Cardiac fibroblast (primary cell): Measurements from ENCODE around the gene NPC2.

Experiments used
- DNase-seq, 2 donors: peaks; one replicate each; pipeline versions ENCODE4 v3.0.0 to v3.0.0-alpha.2; 2010; ENCODE audit warnings: low read depth in 2 of 2
- H3K4me3 ChIP-seq, 2 donors: replicated peaks in 1 of 2; 1 replicate in 1 of 2; 2 replicates in 1 of 2; pipeline ENCODE4 v1.5.1; 2011; ENCODE audit warnings: low read depth in 2 of 2, low read length in 2 of 2, mild to moderate bottlenecking in 2 of 2, moderate library complexity in 1 of 2
- CTCF ChIP-seq: IDR thresholded peaks from one replicate; pipeline ENCODE4 v1.5.1; 2011; ENCODE audit warnings: low read depth, mild to moderate bottlenecking, low read length, inconsistent platforms

Gene NPC2

DNA sequence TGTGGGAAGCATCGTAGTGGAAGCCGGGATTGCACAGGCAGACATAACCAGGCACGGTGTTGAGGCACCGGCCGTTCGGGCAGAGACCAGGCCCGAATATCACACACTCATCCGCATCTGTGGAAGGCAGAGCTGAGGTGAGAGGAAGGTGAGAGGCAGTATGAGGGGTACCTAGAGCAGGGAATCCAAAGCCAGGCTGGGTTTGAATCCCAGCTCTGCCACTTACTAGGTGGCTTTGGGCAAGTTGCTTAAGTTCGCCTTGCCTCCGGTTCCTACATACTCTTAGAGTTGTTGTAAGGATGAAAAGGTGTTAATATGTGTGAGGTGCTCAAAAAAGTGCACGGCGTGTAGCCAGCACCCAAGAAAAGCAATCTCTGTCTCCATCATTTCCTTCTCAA, 10.8 kb upstream of the NPC2 start:
- no peak for TF ChIP-seq CTCF
- no peak overlapping the region for H3K4me3 ChIP-seq
- no peak for DNase-seq

- DNase-seq = no peak
- no peak for TF ChIP-seq CTCF
- no peak overlapping the region for H3K4me3 ChIP-seq
These were observed 10.3 kb upstream of the NPC2 start for GRCh38 chr14:74503291-74503937.

GRCh38 chr14:74502236-74503019, 9.3 kb upstream of the NPC2 start:
- H3K4me3 ChIP-seq = no peak overlapping the region
- peak; percentile 44 to 64 for DNase-seq
- TF ChIP-seq CTCF = peak; percentile 39

DNA sequence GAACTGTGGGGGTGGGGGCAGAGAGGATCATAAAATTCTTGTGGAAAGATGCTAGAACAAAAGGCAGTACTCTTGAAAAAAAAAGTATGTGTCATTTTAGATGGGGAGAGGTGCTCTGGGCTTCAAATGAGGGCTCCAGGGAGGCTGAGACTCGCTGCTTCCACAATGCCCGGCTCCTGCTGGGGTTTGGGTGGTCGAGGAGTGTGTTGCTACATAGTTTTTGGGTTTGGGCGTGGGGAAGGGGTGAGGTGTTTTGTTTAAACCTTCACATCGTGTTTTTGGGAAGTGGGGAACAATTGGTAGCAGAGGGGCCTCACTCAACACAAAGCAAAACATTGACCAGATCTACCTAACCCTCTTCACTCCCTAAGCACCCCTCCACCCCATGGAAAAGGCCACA, 8.6 kb upstream of the NPC2 start:
- H3K4me3 ChIP-seq = no peak overlapping the region
- no peak for DNase-seq
- TF ChIP-seq CTCF = no peak

GRCh38 chr14:74501135-74501614, 8.1 kb upstream of the NPC2 start:
- TF ChIP-seq CTCF = peak; percentile 79
- DNase-seq = peak; percentile 72 to 88

DNA sequence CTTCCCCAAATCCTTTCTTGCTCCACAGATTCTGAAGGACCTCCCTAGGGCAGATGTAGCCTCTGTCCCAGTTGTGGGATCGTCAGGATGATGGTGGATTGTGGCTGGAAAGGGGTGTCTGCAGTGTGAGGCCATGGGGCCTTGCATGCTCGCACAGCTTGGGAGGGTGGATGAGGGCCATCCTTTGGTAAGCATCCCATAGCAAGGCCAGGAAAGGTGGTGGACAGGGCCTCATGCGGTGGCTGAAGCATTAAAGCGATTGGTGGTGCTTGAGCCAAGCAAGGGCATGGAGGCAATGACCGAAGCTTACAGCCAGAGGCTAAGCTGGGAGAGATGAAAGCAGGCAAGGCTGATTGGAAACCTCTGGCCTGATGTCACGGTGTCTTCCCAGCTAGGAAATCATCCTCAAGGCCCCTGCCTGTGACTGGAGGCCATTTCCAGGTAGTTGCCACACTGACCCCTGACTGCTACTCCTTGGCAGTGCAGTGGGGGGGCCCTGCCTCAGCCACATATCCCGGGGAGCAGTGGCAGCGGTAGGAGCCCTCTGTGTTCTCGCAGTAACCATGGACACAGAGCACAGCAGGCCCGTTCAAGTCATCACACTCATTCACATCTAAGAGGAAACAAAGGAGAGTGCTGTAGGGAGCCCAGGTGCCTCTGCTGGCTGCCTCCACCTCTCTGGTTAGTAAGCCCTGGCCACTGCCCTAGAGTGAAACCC, 7.5 kb upstream of the NPC2 start:
- no peak overlapping the region for H3K4me3 ChIP-seq
- no peak for TF ChIP-seq CTCF
- no peak for DNase-seq

More at GRCh38 chr14:74501135-74501614, 8.1 kb upstream of the NPC2 start:
- no peak overlapping the region for H3K4me3 ChIP-seq
